Chondrocyte (in vitro differentiated cells): ENCODE measurements around the gene DLL4. TPM values are rescaled to one million over a fixed set of nuclear protein-coding genes. Genes with fewer than 3 reads are reported as not detected.
A peak's percentile ranks its signal among the peaks of the same experiment; 100 is the strongest.

ENCODE experiments used
- DNase-seq: peaks from one replicate; pipeline ENCODE4 v3.0.0; 2021; ENCODE audit warnings: mixed read lengths, low spot score
- H3K27ac Mint-ChIP-seq: one replicate; pipeline ENCODE4 v1.8.0; 2021; ENCODE audit warnings: mild to moderate bottlenecking, moderate library complexity, mixed read lengths; ENCODE audit not compliant: unreplicated experiment
- H3K27me3 Mint-ChIP-seq: 2 replicates; pipeline ENCODE4 v1.8.0; 2021; ENCODE audit warnings: low read depth, mixed read lengths
- H3K36me3 Mint-ChIP-seq: 2 replicates; pipeline ENCODE4 v1.8.0; 2021; ENCODE audit warnings: low read depth, mixed read lengths
- H3K4me1 Mint-ChIP-seq: 2 replicates; pipeline ENCODE4 v1.8.0; 2021; ENCODE audit warnings: low read depth, mild to moderate bottlenecking, mixed read lengths
- H3K4me3 Mint-ChIP-seq: one replicate; pipeline ENCODE4 v1.8.0; 2021; ENCODE audit warnings: mild to moderate bottlenecking, moderate library complexity, mixed read lengths; ENCODE audit not compliant: unreplicated experiment
- H3K9me3 Mint-ChIP-seq: 2 replicates; pipeline ENCODE4 v1.8.0; 2021; ENCODE audit warnings: low read depth, mixed read lengths
- total RNA-seq: library from RNA; stranded (reverse); gene quantifications from 3 replicates; pipeline ENCODE4 v1.2.1, GENCODE V29; 2021
- TF ChIP-seq, protein P1 (sequence below): fragments of 200-600 bp; sonication (generic); IDR thresholded peaks from 2 replicates; pipeline ENCODE4 v1.5.0; 2021; ENCODE audit warnings: antibody characterized with exemption, mild to moderate bottlenecking, moderate library complexity

DLL4 gene
- total RNA-seq, 1 donor from 2014 or later, result 0.45 TPM

DNA sequence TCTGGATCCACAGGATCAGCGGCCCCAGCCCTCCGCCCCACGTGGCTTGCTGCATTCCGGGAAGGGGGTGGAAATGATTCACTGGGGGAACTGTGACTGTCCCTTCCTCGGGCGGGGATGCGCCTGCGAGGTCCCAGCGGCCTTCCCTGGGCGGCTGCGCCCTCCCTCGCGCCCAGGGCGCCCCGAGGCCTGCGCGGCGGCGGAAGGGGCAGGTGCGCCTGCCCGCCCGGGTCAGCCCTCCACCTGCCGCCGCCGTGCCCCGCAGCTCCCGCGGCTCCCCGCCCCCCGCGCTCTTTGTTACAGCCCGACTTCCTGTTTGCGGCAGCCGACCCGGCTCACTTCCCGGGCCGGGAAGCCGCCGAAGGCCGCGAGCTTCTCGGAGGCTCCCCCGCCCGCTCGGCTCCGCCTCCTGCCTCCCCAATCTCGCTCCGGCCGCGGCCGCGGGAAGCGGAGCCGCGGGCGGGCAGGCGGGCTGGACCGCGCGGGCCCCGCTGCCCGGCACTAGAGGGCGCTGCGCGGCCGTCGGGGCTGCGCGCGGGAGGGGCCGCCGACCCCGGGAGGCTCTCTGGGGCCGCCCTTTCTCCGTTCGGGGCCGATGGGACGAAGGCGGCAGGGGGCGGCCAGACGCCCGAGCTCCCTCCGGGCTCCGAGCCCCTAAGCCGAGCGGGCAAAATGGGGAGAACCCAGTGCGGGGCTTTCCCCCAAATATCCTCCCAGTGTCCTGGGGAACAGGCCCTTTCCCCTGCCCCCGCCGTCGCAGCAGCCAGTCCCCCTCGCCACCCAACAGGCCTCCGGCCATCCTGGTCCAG lies 12.6 kb downstream of the DLL4 start:
- H3K27me3 Mint-ChIP-seq, result no peaks in the 10 kb centered on the region
- peaks cover 35% of the 10 kb centered on the region for H3K4me1 Mint-ChIP-seq
- H3K27ac Mint-ChIP-seq, result peak overlapping the region; percentile 90
- no peak for DNase-seq
- TF ChIP-seq, protein P1, sequence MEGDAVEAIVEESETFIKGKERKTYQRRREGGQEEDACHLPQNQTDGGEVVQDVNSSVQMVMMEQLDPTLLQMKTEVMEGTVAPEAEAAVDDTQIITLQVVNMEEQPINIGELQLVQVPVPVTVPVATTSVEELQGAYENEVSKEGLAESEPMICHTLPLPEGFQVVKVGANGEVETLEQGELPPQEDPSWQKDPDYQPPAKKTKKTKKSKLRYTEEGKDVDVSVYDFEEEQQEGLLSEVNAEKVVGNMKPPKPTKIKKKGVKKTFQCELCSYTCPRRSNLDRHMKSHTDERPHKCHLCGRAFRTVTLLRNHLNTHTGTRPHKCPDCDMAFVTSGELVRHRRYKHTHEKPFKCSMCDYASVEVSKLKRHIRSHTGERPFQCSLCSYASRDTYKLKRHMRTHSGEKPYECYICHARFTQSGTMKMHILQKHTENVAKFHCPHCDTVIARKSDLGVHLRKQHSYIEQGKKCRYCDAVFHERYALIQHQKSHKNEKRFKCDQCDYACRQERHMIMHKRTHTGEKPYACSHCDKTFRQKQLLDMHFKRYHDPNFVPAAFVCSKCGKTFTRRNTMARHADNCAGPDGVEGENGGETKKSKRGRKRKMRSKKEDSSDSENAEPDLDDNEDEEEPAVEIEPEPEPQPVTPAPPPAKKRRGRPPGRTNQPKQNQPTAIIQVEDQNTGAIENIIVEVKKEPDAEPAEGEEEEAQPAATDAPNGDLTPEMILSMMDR, result peak; percentile 82
- H3K4me3 Mint-ChIP-seq, result peak overlapping the region; percentile 59
- no peaks in the 10 kb centered on the region for H3K9me3 Mint-ChIP-seq
- H3K36me3 Mint-ChIP-seq, result no peaks in the 10 kb centered on the region

DNA sequence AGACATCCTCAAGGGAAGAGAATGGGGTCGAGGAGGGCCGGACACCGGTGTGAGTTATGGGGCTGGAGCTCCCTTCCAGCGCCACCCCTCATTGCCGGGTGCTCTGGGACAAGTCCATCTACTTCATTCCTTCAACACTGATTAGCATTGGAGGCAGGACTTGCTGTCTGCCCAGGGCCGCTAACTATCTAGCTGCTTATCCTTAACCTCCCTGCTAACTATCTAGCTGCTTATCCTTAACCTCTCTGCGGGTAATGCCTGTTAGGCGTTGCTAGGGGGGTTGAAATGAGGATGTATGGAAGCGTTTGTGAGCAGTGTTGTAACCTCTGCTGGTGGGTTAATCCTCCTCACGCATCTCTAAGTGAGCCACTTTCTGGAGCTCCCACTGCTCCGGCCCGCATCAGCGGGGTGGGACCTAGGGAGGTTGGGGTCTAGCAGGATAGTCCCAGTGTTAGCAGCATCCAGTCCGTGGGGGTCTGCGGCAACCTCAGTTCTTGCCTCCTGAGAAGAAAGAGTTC lies 13.3 kb downstream of the DLL4 start:
- no peak for DNase-seq
- H3K4me3 Mint-ChIP-seq, result peak overlapping the region; percentile 59
- H3K27ac Mint-ChIP-seq, result peak overlapping the region; percentile 22
- H3K4me1 Mint-ChIP-seq, result peaks cover 28% of the 10 kb centered on the region
- H3K36me3 Mint-ChIP-seq, result no peaks in the 10 kb centered on the region
- H3K9me3 Mint-ChIP-seq, result no peaks in the 10 kb centered on the region
- TF ChIP-seq, protein P1, result no peak
- H3K27me3 Mint-ChIP-seq, result no peaks in the 10 kb centered on the region

DNA sequence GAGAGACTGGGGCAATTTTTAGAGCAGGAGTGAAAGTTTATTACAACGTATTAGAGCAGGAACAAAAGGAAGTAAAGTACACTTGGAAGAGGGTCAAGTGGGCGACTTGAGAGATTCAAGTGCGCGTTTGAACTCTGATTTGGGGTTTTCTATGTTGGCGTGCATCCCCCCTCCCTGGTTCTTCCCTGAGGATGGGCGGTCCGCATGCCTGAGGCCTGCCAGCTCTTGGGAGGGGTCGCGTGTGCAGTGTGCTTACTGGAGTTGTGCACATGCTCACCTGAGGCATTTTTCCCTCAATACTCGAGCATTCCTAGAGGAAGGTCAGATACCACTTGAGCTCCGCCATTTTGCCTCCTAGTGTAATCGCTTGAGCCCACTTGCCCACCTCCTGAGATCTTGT lies 13.7 kb downstream of the DLL4 start:
- H3K27ac Mint-ChIP-seq, result no peak overlapping the region
- TF ChIP-seq, protein P1, result no peak
- no peak overlapping the region for H3K4me3 Mint-ChIP-seq
- H3K36me3 Mint-ChIP-seq, result no peaks in the 10 kb centered on the region
- no peaks in the 10 kb centered on the region for H3K9me3 Mint-ChIP-seq
- H3K4me1 Mint-ChIP-seq, result peaks cover 24% of the 10 kb centered on the region
- H3K27me3 Mint-ChIP-seq, result no peaks in the 10 kb centered on the region
- DNase-seq, result no peak

DNA sequence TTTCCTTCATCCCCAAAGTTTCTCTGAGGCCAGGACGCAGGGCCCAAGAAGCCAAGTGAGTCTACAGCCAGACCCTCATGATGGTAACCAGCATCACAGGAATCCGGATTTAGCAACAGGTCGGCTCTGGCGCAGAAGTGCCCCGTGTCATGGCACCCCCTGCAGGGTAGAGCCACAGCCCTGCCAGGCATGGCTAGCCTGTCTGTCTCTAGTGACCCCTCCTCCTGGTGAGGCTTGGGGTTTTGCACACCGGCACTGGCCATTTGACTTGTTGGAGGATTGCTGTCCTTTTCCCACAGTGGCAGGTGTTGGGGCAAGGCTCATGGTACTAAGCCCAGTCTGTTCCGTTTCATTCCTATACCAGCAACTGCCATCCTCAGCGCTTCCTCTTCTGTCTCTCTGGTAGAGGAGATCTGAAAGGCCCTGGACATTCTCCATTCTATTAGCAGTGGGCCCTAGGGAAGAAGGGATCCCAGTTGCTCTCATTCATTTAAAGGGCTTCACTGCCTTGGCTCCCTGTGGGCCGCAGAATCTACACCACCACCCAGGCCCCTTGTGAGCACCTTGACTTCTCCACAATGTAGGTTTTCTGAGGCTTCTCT lies 14.7 kb downstream of the DLL4 start:
- H3K36me3 Mint-ChIP-seq, result no peaks in the 10 kb centered on the region
- TF ChIP-seq, protein P1, result no peak
- H3K9me3 Mint-ChIP-seq, result no peaks in the 10 kb centered on the region
- DNase-seq, result no peak
- no peaks in the 10 kb centered on the region for H3K27me3 Mint-ChIP-seq
- H3K4me3 Mint-ChIP-seq, result no peak overlapping the region
- no peak overlapping the region for H3K27ac Mint-ChIP-seq
- peaks cover 21% of the 10 kb centered on the region for H3K4me1 Mint-ChIP-seq

DNA sequence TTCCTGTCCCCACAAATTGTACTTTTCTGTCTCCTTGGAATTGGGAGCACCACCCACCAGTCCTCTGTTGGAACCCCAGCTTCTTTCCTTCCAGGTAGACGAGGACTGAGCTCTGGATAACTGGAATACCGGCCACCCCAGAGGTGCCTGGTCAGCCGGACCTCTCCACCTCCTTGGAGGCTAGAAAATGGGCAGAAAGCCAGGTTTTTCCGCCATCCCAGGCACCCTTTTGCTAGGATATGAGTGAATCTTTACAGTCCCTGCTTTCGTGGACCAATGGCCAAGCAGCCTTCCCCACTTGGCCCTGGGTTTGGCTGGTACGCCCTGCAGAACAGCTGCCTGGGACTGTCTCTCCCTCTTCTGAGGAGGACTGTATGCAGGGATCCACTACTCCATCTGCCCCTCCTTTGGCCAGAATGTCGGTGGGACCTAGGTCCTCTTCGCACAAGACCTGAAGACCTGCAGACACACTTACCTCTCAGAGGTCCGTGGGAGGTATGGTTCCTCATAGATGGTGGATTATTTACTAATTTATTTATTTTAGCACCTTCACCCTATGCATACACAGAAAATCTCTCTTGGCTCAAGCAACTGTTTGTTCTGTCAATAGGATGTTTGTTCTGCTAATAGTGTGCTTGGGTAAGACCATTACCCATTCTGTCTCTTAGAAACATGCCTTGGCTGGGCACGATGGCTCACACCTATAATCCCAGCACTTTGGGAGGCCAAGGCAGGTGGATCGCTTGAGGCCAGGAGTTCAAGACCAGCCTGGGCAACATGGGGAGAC lies 15.6 kb downstream of the DLL4 start:
- DNase-seq, result no peak
- Mint-ChIP-seq H3K9me3 (no peaks in the 10 kb centered on the region), H3K4me1 (peaks cover 21% of the 10 kb centered on the region), H3K27me3 (no peaks in the 10 kb centered on the region), H3K27ac (no peak overlapping the region), H3K4me3 (no peak overlapping the region), H3K36me3 (no peaks in the 10 kb centered on the region)
- TF ChIP-seq, protein P1, result no peak
